Measurements from ENCODE around the gene CFAP92.
"Not testable (repeated sequence)": the region's sequence is repeated elsewhere in the genome, so short reads cannot be mapped to it uniquely, and the experiment has no call there.

The CFAP92 gene

DNA sequence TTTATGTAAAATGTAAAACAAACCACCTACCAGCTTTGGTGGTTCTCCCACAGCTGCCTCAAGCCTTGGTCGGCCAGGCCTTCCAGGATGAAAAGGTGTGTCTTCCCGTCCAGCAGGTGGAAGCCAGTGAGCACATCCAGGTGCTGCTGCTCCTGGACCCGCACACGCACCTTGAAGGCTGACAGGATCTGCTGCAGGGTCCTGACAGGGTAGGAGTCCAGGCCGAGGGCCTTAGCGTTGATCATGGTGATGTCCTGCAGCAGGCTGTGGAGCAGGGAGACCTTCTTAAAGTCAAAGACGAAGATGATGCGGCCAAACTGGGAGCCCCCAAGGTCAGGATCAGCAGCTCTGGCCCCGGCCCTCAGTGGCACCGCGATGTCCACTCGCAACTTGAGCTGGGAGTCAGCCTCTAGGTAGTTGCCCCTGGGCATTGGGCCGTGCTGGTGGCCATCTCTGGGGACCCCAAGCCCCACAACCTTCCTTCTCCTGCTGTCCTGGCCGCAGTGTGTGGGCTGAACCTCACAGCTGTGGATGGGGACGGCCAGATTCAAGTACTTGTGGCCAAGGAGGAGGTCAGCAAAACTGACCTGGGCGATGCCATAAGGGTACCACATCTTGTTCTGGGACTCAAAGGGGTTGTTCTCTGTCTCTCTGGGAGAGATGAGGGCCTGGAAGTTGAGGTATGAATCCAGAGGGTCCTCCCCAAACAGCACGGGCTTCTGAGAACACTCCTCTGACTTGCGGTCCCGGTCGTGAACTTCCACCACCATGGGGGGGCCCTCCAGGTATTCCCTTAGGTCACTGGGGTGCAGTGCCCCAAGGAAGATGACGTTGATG lies 48.6 kb downstream of the CFAP92 start:
- DNase-seq (ENCODE audit: low read depth in 2 of 2, low spot score in 1 of 2): no peak

DNA sequence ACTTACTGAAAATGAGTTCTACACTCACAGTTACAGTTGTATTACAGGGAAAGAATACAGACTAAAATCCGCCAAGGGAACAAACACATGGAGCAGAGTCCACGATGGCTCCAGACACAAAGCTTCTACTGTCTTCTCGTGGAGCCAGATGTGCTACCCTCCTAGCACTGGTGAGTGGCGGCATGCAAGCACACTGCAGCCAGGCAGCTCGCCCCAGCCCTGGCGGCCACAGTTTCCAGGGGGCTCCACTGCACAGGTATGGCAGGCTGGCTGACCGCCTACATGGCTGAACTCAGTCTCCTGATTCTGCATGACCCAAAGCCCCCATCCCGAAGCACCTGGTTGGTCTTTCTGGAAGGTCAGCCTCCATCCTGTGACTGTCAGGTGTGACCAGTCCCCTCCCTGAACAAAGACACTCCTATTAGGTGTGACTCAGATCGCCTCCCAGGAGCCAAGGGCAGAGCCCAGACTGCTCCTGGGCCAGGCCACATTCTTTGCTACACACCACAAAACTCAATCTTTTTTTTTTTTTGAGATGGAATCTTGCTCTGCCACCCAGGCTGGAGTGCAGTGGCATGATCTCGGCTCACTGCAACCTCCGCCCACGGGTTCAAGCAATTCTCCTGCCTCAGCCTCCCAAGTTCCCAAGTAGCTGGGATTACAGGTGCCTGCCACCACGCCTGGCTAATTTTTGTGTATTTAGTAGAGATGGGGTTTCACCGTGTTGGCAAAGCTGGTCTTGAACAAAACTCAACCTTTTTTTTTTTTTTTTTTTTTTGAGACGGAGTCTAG lies 51.5 kb downstream of the CFAP92 start:
- DNase-seq (ENCODE audit: low read depth in 2 of 2, low spot score in 1 of 2): no peak

DNA sequence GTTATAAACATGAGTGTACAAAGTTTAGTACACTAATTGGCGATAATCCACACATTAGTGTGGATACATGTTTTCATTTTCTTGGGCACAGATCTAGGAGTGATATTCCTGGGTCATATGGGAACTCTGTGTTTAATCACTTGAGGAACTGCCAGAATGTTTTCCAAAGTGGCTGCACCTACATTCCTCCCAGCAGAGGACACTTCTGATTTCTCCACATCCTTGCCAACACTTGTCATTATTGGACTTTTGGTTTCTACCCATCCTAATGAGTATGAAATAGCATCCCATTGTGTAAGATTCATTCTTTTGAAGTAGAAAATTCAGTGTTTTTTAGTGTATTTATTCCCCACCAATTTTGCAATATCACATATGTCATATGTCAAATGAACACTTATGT lies 53.6 kb downstream of the CFAP92 start:
- DNase-seq (ENCODE audit: low read depth in 2 of 2, low spot score in 1 of 2): no peak

DNA sequence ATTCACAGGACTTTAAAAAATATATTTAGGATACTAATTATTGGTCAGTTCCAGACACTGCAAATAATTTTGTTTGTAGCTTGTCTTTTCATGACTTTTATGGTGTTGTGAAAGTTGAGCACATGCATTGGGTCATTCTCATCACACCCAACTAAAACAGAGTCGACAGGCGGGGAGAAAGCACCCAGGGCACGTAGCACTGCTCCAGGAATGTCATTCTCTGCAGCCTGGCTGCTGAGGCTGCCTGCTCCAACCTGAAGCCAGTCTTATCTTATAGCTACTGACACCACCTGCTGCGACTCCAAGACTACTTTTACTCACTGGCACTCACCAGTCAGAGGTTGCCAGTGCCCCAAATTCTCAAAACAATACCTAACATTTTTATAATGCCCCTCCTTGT lies 57.5 kb downstream of the CFAP92 start:
- DNase-seq (ENCODE audit: low read depth in 2 of 2, low spot score in 1 of 2): no peak

DNA sequence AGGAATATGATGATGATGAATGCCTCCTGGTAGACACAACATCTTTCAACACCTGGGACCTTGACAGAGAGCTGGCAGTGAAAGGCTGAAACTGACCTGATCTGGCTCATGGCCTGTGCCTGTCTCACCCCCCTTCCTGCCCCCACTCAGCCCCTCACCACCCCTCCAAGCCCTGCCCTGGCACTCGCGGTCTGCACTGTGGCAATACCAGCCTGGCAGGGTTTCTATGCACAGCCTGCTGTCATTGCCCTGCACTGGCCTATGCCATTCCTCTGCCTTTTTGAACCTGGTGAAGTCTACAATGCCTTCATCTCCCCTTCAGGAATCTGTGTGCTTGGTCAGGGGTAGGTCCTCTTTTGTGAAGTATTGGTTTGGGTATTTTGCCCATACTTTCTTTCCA lies 58.0 kb downstream of the CFAP92 start:
- no peak for DNase-seq (ENCODE audit: low read depth in 2 of 2, low spot score in 1 of 2)

DNA sequence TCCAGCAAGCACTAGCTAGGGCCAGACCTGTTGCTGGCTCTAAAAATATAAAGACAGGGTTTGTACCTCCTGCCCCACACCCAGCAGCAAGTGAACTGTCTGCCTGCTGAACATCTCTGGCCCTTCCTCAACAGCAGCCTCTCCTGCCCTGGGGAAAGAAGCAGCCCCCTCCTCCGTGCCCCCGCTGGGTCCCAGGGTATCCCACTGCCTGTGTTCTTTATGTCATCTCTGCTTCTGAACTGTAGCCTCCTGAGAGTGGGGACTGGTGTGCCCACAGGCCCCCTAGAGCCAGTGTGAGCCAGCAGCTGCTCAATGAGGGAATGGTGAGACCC lies 60.0 kb downstream of the CFAP92 start:
- DNase-seq (ENCODE audit: low read depth in 2 of 2, low spot score in 1 of 2): no peak

DNA sequence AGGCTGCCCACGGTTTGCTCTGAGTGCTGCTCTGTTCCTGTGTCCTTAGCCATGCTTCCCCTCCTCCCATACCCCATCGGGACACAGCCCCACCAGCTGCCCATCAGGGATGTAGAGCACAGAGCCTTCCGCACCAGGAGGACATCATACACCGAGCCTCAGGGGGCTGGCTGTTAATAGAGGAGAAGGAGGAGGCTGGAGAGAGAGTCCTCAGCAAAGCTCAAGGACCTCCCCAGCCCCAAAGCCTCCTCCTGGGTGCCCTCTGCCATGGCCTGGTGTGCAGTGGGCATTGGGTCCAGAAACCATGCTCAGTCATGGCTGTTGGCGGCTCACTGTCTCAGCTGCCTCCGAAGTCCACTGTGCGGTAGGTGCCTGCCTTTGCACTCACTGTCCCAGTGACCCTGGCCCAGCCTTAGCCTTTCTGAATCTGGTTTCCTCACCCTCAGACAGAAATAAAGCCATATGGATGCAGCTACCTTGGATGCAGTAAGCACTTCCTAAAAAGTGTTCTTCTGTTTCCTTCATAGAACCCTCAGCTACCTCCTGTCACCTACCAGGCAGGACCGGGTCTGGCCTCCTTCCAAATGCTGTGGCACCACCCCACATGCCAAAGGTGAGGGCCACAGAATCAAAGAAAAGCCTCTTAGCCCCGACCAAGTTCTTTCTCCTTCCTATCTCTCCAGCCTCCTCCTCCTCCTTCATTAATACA lies 60.5 kb downstream of the CFAP92 start:
- DNase-seq (ENCODE audit: low read depth in 2 of 2, low spot score in 1 of 2): no peak

DNA sequence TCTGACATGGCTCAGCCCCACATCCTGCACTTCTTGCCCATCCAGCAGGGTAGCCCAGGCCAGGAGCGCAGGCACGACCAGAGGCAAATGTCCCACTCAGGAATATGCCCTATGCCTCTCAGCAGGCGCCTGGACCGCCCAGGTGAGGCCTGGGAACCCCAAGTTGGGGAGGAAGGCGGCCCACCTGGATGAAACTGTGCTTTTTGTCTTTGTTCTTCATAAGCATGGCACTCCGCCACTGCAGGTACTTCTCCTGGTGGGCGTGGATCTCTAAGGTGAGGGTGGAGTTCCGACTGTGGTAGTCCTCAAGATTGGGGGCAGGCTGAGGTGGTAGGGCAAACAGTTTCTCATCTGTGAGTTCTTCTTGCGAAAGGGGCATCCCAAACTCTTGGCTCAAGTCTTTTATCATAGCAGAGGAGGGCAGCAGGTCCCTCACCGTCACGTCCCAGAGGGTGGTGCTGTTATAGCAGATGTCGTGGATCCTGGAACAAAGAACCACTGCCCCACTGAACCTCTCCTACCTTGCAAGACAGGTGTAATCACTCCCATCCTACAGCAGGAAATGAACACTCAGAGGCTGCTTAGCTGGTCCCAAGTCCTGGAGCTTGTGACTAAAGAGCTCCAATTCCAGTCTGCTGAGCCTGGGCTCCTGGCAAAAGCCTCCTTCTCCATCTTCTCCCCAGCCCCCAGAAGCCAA lies 61.2 kb downstream of the CFAP92 start:
- no peak for DNase-seq (ENCODE audit: low read depth in 2 of 2, low spot score in 1 of 2)

DNA sequence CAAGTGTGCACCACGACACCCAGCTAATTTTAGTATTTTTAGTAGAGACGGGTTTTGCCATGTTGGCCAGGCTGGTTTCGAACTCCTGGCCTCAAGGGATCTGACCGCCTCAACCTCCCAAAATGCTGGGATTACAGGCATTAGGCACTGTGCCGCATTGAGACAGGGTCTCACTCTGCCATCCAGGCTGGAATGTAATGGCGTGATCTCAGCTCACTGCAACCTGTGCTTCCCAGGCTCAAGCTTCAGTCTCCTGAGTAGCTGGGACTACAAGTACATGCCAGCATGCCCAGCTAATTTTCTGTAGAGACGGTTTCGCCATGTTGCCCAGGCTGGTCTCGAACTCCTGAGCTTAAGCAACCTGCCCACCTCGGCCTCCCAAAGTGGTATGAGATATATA lies 62.8 kb downstream of the CFAP92 start:
- no peak for DNase-seq (ENCODE audit: low read depth in 2 of 2, low spot score in 1 of 2)

DNA sequence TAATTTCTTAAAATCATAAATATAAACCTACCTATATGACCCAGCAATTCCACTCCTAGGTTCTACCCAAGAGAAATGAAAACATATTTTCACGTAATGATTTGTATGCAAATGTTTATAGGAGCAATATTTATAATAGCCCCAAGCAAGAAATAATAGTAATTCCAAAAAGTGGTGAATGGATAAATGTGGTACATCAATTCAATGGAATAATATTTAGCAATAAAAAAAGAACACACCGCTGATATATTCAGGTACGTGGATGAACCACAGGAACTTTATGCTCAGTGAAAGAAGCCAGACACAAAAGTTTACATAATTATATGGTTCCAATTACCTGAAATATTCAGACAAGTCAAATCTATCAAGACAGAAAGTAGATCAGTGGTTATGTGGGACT lies 64.5 kb downstream of the CFAP92 start:
- no peak for DNase-seq (ENCODE audit: low read depth in 2 of 2, low spot score in 1 of 2)

DNA sequence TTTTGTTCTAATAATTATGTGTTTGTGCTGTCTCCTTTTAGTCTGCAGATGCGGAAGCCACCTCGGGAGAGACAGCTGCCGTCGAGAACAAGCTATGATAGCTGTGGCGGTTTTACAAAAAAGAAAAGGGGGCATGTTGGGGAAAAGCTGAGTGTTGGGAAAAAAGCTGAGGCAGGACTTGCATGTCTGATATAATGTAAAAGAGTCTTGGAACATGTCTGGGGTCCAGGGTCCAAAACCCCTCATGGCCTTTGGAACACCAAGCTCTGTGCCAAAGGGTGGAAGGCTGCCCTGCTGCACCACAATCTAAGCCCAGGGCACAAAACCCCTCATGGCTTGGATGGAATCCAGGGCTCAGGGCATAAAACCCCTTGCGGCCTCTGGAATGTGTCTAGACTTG lies 69.9 kb downstream of the CFAP92 start:
- not testable (repeated sequence) for DNase-seq (ENCODE audit: low read depth in 2 of 2, low spot score in 1 of 2)

DNA sequence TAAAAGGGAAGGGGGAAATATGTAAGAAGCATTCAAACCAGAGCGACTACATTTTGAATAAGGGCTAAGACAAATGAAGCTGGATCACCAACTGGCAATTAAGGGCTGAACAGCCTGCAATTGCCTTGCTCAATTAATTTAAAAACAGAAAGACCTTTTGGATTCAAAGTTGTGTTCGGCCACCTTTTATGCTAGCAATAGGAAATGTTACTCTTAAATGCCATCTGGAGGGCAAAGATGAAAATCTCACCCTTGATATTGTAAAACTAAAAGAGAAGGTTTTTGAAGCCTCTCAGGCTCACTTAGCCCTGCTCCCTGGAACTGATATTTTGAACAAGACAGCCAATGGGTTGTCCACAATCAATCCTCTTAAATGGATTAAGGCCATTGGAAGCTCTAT lies 70.3 kb downstream of the CFAP92 start:
- DNase-seq (ENCODE audit: low read depth in 2 of 2, low spot score in 1 of 2): no peak

DNA sequence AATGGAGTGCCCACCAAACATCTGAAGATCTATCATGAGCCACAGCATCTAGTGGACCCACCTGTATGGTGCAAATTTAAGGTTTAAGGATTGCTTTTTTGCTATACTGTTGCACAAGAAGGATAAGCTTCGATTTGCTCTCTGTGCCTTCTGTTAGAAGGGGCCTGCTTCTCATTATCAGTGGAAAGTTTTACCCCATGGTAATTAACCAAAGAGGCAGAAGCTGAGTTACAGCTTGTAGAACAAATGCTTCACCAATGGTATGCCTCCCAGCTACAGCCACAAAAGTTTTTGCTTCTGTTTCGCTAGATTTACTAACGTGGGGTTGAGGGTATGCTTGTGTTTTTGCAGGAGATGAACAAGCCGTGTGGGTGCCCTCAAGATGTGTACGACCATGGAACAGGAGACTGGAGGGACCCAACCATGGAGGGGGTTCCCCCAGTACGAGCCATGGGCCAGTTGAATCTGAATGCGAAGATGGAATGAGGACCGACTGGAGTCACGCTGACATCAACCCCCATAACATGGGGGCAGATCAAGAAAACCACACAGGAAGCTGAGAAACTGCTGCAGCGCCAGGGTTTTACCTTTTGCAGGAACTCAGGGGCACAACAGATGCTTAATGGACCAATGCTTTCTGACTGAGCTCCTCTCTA lies 70.9 kb downstream of the CFAP92 start:
- DNase-seq (ENCODE audit: low read depth in 2 of 2, low spot score in 1 of 2): peak in 1 of 2 donors; percentile 15

DNA sequence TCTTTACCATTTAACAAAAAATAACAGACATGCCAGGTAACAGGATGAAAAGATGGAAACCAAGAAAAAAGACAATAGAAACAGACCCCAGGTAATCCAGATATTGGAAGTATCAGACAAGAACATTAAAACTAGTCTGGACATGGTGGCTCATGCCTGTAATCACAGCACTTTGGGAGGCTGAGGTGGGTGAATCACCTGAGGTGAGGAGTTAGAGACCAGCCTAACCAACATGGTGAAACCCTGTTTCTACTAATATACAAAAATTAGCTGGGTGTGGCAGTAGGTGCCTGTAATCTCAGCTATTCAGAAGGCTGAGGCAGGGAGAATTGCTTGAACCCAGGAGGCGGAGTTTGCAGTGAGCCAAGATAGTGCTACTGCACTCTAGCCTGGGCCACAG lies 73.9 kb downstream of the CFAP92 start:
- DNase-seq (ENCODE audit: low read depth in 2 of 2, low spot score in 1 of 2): no peak

DNA sequence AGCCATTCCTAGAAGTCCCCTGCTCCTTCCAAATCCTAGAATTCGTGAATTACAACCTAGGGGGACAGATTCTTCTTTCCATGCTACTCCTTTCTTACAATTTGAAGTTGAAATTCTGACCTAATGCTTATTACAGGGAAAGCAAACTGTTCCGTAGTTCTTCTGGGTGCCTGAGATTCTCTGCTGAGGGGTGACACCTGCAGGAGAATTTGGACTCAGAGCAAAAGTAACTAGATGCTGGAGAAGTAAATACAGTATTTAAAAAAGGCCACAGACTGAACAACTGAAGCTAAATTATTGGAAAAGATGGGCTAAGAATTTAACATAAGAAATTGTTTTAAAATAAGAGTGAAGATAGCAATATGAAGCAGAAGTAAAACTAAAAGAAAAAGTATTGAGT lies 76.6 kb downstream of the CFAP92 start:
- no peak for DNase-seq (ENCODE audit: low read depth in 2 of 2, low spot score in 1 of 2)

DNA sequence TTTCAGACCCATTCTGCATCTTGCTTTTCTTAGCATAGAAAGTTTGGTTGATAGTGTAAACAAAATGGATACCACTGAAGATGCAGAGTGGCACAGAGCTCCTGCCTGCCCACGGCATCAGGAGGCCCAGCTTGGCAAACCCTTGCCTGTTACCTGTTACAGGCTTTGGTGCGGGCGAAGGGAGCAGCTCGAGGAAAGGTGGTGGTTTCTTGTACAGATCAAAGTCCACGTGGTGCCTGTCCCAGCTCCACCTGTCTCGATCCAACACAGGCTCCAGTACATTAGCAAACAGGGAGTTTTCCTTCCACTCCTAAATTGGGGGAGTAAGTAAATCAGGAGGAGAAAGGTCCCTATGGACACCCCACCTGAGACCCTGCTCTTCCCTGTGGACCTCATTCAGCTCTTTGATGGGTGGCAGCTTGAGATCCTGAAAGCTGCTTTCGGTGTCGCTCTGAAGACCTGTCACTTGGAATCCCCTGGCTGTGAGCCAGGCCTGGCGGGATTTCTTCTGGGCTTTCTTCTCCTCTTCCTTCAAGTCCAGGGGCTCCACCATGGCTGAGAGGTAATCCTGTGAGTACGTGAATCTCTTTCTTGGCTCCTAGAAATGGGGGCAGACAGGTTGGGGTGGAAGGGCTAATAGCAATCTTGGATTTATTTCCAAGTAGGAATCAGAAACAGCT lies 78.8 kb downstream of the CFAP92 start:
- DNase-seq (ENCODE audit: low read depth in 2 of 2, low spot score in 1 of 2): no peak

DNA sequence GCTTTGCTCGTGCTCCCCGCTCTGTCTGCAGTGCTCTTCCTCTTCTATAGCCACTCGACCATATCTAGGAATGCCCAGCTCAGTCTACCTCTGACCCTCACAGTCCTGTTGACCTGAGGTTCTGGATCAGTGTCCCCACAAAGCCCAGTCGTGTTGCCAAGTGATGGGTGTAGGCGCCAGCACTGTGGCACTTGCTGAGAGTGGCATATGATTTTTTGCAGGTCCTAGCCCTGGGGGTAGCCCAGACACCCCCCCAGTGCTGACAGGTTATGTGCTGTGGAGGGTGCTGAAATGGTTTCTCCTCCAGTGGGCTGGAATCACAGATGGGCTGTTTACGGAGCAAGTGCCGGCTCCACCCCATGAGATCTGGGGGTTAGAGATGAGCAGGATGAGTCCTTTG lies 82.0 kb downstream of the CFAP92 start:
- DNase-seq (ENCODE audit: low read depth in 2 of 2, low spot score in 1 of 2): no peak

DNA sequence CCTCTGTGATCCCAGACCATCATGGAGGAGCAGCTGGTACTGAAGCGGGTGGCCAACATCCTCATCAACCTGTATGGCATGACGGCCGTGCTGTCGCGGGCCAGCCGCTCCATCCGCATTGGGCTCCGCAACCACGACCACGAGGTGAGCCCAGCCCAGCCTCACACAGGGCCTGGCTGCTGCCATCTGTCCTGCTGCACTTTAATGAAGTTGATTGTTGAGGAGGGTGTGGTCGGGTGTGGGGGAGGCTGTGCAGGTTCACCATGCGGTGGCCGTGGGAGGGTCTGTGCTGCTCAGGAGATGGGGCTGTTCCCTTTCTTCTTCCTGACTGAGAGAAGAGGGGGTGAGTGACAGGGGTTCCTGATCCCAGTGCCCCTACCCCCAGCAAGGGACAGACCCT lies 83.9 kb downstream of the CFAP92 start:
- DNase-seq (ENCODE audit: low read depth in 2 of 2, low spot score in 1 of 2): no peak

DNA sequence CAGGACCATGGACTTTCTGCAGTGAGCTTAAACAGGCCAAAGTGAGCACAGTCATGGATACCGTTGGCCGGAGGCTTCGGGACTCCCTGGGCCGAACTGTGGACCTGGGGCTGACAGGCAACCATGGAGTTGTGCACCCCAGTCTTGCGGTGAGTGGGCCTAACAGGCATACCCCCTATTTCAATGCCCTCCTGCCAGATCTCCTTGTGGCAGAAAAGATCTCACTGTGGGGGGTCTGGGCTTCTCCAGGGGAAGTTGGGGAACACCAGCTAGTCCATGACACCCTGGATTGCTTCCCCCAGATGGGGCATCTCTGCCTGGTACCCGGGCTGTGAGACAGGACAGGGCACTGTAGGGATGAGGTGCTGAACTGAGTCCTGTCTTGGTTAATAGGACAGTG lies 84.9 kb downstream of the CFAP92 start:
- DNase-seq (ENCODE audit: low read depth in 2 of 2, low spot score in 1 of 2): no peak

DNA sequence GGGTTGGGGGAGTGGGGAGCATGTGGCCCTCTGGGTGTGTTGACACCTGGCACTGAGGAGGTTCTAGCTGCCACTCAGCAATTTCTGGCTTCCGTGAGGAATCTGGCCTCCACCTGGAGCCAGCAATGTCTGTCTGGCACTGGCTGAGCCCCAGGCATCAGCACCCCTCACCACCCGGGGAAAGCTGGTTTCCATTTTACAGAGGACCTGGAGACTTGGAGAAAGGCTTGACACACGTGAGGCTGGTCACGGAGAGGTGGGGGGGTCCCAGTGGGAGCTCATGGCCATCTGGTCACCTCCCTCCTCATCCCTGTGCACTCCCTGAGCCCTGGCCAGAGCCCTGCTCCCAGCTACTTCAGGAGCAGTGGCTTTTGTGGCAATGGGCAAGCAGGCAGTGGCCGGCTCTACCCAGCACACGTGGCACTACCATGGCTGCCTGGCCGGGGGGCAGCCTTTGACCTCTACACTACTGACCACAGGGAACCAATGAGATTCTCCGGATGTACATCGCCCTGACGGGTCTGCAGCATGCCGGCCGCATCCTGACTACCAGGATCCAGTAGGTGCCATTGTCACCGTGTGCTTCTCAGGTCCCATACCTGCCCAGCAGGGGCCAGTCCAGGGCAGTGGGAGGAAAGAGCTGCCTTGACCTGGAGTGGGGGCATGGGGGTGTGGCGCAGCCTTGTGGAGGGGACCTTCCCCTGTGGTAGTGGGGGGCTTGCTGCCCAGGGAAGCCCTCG lies 86.0 kb downstream of the CFAP92 start:
- DNase-seq (ENCODE audit: low read depth in 2 of 2, low spot score in 1 of 2): no peak
